Amniotic epithelial cell (primary cell): Measurements from ENCODE around the gene GRK2.
"Not testable (repeated sequence)": the region's sequence is repeated elsewhere in the genome, so short reads cannot be mapped to it uniquely, and the experiment has no call there.

Experiments
- DNase-seq: peaks from one replicate; pipeline ENCODE4 v3.0.0-alpha.2; 2010; ENCODE audit warnings: low read depth

Gene GRK2

DNA sequence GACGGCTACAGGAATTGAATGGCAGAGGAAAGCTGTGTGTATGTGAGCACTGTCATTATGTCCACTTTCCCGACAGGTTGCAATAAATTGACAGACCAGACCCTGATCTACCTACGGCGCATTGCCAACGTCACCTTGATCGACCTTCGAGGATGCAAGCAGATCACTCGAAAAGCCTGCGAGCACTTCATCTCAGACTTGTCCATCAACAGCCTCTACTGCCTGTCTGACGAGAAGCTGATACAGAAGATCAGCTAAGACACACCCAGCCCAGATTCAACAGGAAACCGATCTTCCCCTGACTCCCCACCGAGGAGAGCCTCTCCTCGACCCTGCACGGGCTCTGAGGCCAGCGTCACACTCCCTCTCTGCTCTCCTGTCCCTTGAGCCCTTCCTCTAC lies 11.5 kb upstream of the GRK2 start:
- DNase-seq, result no peak

DNA sequence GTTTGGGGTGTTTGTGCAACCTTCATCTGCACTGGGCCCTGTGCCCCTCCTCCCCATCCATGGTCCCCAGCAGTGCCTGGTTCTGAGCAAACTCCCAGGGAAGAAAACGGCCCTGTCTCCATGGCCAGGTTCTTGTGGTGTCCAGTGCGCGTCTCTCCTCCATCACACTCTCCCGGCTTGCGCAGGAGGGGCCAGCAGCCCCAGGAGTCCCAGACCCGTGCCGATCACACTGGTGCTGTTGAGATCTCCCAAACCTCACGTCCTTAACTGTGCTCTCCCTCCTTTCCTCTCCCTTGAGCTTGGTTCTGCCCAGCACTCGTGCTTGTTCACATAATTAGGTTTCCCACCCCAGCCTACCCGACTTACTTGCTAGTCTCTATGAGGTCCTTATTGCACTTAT lies 10.9 kb upstream of the GRK2 start:
- no peak for DNase-seq

DNA sequence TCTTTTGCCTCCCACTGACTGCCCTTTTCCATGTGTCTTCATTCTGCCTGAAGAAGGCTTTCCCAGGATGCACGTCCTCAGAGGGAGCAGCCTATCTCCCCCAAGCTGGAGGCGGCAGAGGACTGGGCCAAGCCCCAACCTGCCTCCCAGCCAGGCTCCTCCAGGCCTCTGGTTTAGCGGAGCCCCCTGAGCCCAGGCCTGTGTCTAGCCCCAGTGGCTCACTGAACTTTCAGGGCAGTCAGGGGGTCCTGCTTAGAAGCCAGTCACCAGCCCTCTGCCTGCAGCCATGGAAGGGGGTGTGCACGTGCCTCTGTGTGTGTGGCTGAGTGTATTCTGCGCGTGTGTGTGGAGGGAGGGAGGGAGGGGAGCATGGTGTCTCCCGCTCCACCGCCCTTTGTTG lies 10.4 kb upstream of the GRK2 start:
- DNase-seq, result no peak

DNA sequence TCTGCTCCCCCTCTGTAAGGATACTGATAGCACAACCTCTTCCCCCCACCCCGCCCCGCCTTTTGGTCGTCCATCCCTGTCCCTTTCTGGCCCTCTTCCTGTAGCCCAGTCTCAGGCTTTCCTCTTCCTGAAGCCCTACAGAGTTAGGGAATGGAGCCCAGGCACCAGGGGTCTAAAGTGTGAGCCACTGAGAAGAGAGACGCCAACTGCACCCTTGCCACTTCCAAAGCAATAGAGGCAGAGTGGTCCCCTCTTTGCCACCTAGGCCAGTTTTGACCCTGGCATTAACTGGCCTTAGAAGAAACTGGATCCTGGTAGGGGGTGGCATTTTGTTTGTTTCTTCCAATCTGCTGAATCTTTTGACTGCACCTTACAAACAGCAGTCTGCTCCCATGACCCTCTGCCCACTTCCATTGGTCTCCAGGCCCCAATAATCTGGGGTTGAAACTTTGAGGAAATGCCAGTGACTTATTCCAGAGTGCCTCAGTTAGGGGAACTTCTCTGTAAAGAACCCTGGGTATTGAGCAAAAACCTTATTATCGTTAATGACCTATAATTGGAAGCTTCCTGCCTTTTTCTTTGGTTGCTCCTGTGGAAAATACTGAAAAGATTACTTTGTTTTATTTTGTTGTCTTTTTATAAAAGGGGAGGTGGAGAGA lies 9.7 kb upstream of the GRK2 start:
- no peak for DNase-seq

DNA sequence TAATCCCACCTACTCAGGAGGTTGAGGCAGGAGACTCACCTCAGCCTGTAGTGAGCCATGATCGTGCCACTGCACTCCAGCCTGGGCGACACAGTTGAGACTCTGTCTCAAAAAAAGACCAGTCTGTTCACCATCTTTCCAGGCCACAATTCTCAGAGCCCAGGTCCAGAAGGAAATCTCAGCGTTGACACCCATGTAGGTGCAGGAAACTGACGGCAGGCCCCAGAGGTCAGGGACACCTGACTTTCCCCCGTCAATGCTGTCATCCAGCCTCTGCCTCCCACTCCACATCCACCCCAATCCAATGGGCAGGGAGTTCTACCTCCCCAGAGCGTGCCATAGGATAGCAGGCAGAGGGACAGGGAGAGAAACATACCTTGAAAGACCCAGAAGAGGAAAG lies 5.9 kb upstream of the GRK2 start:
- DNase-seq, result no peak

DNA sequence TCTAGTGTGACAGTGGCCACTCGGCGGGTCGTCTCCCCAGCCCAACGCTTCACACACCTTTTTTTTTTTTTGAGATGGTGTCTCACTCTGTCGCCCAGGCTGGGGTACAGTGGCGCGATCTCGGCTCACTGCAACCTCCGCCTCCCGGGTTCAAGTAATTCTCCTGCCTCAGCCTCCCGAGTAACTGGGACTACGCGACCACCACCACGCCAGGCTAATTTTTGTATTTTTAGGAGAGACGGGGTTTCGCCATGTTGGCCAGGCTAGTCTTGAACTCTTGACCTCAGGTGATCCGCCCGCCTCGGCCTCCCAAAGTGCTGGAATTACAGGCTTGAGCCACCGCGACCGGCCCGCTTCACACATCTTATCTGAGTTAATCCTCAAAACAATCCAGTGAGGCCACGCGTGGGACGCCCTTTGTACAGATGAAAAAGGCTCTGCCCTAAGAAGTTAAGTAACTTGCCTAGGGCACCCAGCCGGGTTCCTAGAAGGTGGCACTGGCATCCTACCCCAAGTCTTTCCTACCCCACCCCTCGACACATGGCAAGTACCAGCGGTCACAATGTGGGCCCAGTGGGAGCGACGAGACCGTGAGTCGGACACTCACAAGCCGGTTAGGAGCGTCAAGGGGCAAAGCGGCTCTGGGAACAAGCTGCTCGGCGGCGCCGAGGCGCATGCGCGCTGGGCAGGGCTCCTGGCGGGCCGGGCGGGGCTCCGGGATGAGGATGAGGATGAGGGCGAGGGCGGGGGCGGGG lies 5.2 kb upstream of the GRK2 start:
- not testable (repeated sequence) for DNase-seq

DNA sequence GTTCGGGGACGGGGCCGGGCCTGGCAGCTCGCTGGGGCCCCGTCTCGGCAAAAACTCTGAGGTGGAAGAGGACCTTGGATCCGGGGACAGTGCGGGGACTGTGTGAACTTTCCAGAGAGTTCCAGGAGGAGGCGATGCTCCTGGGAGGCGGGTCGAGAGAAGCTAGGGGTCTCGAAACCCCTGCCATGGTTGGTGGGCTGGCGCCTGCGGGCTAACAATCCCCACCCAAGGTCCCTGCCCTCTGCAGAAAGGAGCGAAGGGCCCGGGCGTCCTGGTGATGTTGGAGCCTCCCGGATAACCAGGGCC lies 4.7 kb upstream of the GRK2 start:
- DNase-seq, result no peak

DNA sequence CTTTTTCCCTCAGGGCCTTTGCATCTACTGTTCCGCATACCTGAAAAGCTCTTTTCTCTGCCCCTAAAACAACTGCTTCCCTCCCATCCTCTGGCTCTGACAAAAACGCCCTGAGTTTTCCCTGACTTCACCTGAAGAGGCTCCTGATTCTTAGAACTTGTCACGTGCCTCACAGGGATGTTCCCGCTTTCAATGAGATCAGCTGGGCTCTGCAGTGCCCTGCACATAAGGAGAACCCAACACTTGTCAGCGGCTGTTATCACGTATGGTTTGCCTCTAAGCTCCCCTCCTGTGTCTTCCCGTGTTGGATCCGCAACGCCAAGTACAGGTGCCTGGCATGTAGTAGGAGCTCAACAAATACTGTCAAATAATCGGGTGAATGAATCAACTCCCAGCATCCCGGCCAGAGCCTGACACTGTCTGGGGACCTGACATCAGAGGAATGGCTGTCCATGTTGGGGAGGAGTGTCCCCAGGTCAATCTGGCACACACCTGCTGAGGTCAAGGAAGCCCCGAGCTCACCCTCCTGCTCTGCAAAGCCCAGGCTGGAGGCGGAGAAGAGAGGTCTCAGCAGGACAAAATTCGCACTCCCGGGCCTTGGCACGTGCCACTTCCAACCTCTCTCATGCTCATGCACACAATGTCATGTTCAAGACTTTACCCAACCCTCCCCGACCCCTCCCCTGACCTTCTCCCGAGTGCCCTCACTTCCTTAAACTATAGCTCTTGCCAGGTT lies 4.2 kb upstream of the GRK2 start:
- no peak for DNase-seq

DNA sequence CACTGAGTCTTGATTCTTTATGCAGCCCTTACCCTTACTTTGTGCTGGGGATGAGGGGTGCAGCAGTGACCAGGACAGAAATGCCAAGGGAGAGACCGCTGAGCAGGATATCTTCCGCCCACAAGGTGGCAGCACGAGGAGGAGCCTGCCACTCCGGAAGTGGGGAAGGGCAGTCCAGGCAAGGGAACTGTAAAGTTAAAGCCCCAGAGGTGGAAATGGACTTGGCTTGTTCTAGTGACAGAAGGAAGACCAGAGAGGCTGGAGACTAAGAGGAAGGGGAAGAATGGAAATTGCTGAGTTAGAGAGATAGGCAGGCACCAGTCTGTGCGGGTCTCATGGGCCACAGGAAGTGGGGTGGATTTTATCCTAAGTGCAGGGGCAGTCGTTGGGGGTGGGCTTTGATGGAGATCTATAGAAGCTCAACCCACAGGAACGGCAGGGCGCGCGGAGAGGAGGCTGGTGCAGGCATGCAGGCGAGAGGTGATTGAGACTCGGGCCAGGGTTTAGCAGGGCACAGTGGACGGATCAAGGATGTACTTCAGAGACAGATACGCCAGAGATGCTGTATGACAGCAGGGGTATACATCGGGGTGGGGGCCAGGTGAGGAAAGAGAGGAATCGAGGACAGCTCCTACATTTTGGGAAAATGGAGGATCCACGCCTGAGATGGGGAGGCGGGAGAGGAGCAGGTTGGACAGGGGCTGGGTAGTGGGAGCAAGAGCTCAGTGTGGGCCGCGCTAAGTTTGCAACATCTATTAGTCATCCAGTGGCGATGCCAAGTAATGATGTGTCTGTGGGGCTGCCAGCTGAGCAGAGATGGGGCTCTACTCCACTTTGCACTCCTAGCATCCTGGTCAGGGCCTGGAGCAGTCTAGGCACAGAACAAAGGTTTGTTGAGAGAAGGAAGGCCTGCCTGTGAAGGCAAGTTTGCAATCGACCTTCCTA lies 3.3 kb upstream of the GRK2 start:
- DNase-seq, result peak; percentile 75

DNA sequence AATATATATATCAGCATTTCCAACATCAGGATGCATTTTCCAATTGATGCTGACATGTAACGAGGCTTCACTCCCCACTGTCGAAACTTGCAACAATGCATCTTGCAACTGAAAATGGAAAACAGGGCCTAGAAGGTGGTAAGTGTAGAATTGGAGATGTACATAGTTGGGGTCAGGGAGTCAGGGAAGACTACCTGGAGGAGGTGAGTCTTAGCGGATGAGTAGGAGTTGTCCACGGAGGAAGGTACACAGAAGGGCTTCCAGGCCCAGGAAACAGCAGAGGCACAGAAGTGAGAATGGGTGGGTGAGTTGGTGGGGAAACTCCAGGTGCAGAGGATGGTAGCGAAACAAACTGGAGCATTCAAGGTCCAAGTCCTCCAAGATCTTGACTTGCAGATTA lies 2.0 kb upstream of the GRK2 start:
- no peak for DNase-seq

DNA sequence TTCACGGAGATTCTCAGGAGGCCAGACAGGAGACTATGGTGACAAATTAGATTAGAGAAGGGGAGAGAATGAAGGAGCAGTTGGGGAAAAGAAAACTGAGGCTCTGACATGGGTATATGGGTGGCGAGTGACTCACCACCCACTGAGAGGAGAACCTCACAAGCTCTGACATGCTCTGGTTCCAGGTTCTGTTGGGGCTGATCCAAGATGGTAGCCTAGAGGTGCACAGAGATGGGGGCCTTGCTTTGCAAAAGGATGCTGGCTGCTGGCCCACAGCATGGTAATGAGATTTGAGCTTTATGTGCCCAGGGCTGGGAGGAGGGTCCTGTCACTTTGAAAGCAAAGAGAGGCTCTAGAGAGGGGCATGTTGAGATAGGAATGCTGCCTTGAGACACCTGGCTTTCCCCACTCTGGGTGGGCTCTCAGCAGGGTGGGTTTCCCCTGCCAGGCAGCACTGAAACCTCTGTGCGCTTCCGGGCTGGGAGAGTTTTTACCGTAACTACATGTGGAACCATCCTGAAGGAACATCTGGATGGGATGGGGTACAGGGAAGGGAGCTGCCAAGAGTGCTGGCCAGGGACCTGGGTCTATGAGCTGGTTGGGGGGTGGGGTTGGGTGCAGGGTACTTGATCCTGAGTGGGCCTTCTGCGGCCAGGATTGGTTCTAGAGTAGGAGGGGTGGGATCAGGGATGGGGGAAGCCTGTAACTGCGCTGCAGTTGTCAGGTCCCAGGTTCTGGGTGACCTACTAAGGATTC lies 1.2 kb upstream of the GRK2 start:
- no peak for DNase-seq

DNA sequence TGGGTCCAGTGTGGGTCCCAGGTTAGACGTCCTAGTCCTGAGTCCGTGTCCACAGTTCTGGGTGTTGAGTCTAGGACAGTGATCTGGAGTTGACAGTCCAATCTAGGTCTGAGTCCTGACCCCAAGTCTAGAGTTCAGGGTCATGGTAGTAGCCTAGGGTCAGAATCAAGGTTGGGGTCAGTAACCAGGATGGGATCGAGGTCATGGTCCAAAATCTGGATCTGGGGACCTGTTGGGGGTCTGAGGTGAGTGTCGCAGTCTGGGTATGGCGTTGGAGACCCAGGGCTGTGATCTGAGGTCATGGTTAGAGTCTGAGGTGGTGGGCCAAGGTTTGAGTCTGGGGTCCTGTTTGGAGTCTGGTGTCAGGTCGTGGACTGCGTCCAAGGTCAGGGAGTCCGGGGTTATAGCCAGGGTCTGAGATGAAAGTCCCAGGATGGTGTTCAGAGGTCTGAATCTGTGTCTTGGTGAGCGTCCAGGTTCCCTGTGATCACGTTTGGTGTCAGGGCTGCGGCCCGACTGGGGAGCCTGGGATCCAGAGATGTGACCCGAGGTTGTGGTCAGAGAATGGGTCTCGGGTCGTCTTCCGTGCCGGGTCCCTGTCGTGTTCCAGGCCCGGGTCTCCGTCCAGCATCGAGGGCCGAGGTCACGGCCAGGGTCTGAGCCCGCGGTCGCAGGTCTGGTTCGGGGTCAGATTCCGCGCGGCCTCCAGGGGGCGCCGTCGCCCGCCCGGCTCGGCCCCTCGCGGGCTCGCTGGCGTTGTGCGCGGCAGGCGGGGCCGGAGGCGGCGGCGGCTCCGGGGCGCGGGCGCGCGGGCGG lies 432 bp upstream of the GRK2 start:
- DNase-seq, result no peak

DNA sequence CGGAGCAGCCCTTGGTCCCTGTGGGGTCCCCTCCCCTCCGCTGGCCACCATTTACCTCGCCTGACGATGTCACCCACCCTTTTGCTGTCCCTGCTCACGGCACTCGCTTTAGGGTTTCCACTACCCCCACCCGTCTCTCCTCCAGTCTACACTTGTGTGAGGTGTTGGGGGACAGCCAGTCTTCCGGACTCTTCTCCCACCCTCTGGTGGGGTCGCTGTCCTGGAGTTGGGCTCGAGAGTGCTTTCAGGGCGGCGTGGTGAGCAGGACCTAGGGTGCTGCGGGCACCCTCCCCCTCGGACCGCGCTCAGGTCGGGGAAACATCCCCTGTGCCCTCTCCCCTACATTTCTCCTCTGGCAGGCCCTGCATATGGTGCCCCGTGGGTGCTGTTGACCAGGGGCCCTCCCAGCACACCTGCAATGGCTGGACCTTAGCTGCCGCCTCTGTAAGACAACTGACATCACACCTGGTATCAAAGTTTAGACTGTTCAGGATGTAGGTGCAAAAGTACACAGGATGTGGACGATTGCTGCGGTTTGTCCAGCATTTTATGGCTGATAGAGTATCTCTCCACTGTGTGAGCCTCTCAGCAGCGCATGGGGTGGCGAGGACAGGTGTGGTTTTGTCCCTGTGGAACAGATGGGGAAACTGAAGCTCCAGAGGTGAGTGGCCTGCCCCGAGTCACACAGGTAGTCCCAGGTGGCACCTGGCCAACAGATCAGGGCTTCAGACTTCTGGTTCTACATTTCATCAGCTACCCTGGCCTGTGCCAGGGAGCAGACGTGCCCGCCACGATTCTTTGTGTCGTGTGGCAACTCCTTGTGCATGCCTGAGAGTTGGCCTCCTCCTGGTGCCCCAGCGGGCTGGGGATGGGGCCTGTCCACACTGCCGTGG lies 1.2 kb downstream of the GRK2 start:
- DNase-seq, result no peak

DNA sequence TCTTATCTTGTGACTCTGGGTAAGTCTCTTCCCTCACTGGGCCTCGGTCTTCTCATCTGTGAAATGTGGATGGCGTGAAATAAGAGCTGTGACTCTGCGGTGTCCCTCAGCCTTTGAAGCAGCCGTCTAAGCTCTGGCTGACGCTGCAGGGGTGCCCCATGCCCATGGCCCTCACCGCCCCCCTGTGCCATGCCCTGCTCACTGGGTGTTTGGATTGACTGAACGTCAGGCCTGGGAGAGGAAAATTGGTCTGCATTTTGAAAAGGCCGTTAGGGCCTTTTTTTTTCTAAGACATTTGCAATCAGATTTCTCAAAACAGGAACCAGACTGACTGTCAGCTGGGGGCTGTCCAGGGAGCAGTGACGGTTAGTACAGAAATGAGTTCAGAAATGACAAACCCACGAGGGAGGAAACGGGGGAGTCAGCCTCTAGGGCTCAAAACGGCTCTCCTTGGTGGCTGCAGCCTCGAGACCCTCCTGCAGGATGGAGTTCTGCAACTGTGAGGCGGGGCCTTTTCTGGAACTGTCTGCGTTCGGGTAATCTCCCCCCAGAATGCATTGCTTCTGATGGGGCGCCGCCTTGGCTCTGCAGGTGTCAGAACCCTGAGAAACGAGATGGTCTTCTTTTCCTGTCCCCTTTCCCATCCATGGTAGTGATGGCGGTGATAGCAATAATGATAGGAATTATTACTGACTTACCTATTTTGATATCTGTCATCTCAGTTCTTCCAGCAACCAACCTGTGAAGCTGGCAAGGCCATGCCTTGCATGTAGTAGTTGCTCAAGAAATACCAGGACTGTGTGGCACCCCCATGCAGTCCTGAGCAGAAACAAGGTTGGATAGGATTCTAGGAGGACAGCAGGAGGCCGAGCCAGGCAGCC lies 2.0 kb downstream of the GRK2 start:
- DNase-seq, result no peak

DNA sequence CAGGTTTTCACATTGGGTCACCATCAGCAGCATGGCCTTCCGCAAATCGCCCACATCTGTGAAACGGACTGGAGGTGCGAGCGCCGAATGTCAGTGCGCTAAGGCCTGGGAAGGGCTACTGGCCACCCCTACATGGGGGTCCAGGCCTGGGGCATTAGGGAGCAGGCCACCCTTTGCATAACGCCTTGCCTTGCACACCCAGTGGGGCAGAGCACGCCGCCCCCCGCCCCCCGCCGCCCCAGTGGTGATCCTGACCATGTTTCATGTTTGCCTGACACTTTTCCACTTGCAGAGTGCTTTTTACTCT lies 2.6 kb downstream of the GRK2 start:
- DNase-seq, result no peak

DNA sequence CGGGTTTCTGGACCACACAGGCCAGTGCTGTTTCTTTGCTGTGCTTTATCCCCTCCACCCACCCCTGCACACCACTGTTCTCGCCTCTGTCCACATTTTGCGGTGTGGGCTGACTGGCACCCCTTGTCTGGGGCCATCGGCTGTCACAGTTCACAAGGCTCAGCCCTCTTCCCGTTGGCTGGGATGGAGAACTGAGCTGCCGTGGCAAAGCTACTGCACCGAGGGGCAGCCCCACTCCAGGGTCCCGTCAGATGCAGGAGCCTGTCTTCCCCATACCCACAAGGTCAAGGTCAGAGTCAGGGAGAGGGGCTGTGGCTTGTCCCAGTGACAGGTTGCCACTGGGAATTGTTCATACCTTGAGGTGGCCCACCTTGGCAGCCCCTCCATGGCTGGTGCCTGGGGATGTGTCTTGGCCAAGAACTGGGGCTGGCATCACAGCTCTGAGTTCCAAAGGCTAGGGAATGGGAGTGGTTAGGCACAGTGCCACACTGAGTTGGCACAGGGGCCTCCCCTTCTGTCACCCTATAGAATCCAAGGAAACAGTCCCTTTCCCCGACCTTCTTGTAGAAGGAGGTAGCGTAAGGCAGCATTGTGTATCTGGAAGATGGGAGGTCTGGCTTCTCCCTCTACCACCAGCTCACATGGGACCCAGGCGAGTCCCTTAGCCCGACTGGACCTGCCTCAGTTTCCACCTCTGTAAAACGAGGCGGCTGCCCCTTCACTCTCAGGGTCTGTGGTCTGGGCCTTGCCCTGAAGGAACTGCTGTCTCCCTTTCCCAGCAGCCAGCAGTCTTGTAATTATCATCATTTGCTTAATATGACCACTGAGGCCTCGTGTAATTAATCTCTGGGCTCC lies 3.4 kb downstream of the GRK2 start:
- no peak for DNase-seq

DNA sequence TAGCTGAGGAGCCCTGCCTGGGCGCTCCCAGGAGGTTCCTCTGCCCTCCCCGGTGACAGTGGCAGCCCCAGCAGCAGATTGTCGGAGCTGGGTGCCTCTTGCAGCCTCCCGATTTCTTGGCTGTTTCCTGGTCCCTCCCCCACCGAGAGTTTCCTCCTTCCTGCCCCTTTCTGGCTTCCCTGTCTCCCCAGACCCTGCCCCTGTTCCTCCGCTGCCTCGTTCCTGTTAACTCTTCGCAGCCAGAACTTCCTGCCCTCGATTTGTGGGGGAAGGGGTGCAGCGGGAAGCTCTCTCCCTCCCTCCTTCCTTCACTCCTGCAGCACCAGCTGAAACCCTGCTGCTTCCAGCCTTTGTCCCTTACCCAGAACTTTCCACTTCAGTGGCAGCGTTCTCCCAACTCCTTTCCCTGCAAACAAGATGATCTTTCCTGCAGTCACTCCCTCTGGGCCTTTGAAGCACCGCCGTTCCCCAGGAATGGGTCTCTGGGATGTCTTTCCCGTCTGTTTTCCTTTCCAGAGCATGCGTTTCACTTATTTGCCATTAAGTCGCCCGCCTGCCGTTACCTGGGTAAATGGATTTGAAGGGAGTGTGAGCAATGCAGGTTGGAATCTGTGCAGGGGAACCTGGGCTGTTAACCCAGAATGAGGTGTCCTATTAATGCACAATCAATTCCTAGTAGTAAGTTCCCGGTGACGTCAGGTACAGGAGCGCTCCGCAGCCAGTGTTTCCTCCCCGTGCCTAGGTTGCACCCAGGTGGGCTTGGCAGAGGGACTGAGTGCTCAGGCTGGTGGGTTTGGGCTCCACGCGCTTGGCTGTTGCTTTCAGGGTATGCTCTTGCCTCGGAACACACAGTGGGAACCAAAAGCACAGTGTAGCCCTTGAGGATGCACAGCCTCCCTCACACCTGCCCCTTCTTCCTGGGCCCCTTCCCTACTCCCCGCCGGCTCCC lies 4.3 kb downstream of the GRK2 start:
- DNase-seq, result no peak
